Retinal pigment epithelial cell (primary cell): Measurements from ENCODE around the gene TDRD5.
"Not testable (repeated sequence)": the region's sequence is repeated elsewhere in the genome, so short reads cannot be mapped to it uniquely, and the experiment has no call there.

Experiments
- DNase-seq: peaks from one replicate; pipeline ENCODE4 v3.0.0-alpha.2; 2010; ENCODE audit warnings: low read depth
- H3K4me3 ChIP-seq: 2 replicates; pipeline ENCODE4 v1.5.1; 2011; ENCODE audit warnings: mild to moderate bottlenecking, low read length, control low read depth, moderate library complexity
- CTCF ChIP-seq: conservative IDR thresholded peaks from 2 replicates; pipeline ENCODE4 v1.5.1; 2011; ENCODE audit warnings: low read depth, low read length, control low read depth, inconsistent platforms

The TDRD5 gene

GRCh38 chr1:179663810-179664209 lies 72.2 kb downstream of the TDRD5 start:
- TF ChIP-seq CTCF: no peak
- no peak overlapping the region for H3K4me3 ChIP-seq
- DNase-seq: no peak

GRCh38 chr1:179677882-179678281 lies 86.2 kb downstream of the TDRD5 start:
- no peak for TF ChIP-seq CTCF
- no peak overlapping the region for H3K4me3 ChIP-seq

GRCh38 chr1:179694530-179694929 lies 102.9 kb downstream of the TDRD5 start:
- not testable (repeated sequence) for H3K4me3 ChIP-seq, DNase-seq

More at GRCh38 chr1:179677882-179678281, 86.2 kb downstream of the TDRD5 start:
- no peak for DNase-seq

GRCh38 chr1:179702946-179703539 lies 111.4 kb downstream of the TDRD5 start:
- TF ChIP-seq CTCF: no peak
- no peak for DNase-seq
- H3K4me3 ChIP-seq: no peak overlapping the region

GRCh38 chr1:179706339-179706941 lies 114.8 kb downstream of the TDRD5 start:
- TF ChIP-seq CTCF: peak; percentile 72
- DNase-seq: no peak
- H3K4me3 ChIP-seq: no peak overlapping the region

- no peak for TF ChIP-seq CTCF
- peak; percentile 26 for DNase-seq
- H3K4me3 ChIP-seq: no peak overlapping the region
These were observed 115.8 kb downstream of the TDRD5 start for GRCh38 chr1:179707406-179707805.

GRCh38 chr1:179708434-179709195 lies 117.0 kb downstream of the TDRD5 start:
- no peak for TF ChIP-seq CTCF
- no peak overlapping the region for H3K4me3 ChIP-seq
- no peak for DNase-seq
